HEK293 (cell line): ENCODE data around the gene SIK3.

Source experiments
- EGR2 ChIP-seq: fragments of 450-650 bp; formaldehyde crosslinking; IDR thresholded peaks from 2 replicates; pipeline ENCODE4 v1.5.1; 2016; ENCODE audit warnings: low read depth, missing biosample characterization, missing genetic modification characterization
- GLI4 ChIP-seq: fragments of 450-650 bp; formaldehyde crosslinking; IDR thresholded peaks from 2 replicates; pipeline ENCODE4 v1.5.1; 2016; ENCODE audit warnings: missing biosample characterization, missing genetic modification characterization
- KLF7 ChIP-seq: fragments of 450-650 bp; formaldehyde crosslinking; IDR thresholded peaks from 2 replicates; pipeline ENCODE4 v1.5.1; 2016; ENCODE audit warnings: missing biosample characterization, missing genetic modification characterization, borderline replicate concordance
- MZF1 ChIP-seq: fragments of 450-650 bp; formaldehyde crosslinking; IDR thresholded peaks from 2 replicates; pipeline ENCODE4 v1.5.1; 2017; ENCODE audit warnings: missing biosample characterization, missing genetic modification characterization, borderline replicate concordance
- OSR2 ChIP-seq: fragments of 450-650 bp; formaldehyde crosslinking; IDR thresholded peaks from 2 replicates; pipeline ENCODE4 v1.5.1; 2016; ENCODE audit warnings: missing biosample characterization, missing genetic modification characterization
- OVOL3 ChIP-seq: fragments of 450-650 bp; formaldehyde crosslinking; IDR thresholded peaks from 2 replicates; pipeline ENCODE4 v1.5.1; 2016; ENCODE audit warnings: missing biosample characterization, missing genetic modification characterization
- RBAK ChIP-seq: fragments of 450-650 bp; formaldehyde crosslinking; IDR thresholded peaks from 2 replicates; pipeline ENCODE4 v1.5.1; 2016; ENCODE audit warnings: missing biosample characterization, missing genetic modification characterization
- SP2 ChIP-seq: fragments of 450-650 bp; formaldehyde crosslinking; IDR thresholded peaks from 2 replicates; pipeline ENCODE4 v1.5.1; 2016; ENCODE audit warnings: missing biosample characterization, missing genetic modification characterization
- SP3 ChIP-seq: fragments of 450-650 bp; formaldehyde crosslinking; IDR thresholded peaks from 2 replicates; pipeline ENCODE4 v1.5.1; 2016; ENCODE audit warnings: missing biosample characterization, missing genetic modification characterization
- TCF7L2 ChIP-seq: IDR thresholded peaks from 2 replicates; pipeline ENCODE4 v1.6.1; 2011; ENCODE audit warnings: low read depth, mild to moderate bottlenecking, inconsistent platforms, low read length, moderate library complexity, borderline replicate concordance
- WT1 ChIP-seq: fragments of 450-650 bp; formaldehyde crosslinking; IDR thresholded peaks from 2 replicates; pipeline ENCODE4 v1.5.1; 2016; ENCODE audit warnings: missing biosample characterization, missing genetic modification characterization
- YY1 ChIP-seq: fragments of 450-650 bp; formaldehyde crosslinking; IDR thresholded peaks from 2 replicates; pipeline ENCODE4 v1.5.1; 2018; ENCODE audit warnings: missing biosample characterization, missing genetic modification characterization
- ZBTB8A ChIP-seq: fragments of 450-650 bp; formaldehyde crosslinking; IDR thresholded peaks from 2 replicates; pipeline ENCODE4 v1.5.1; 2016; ENCODE audit warnings: missing biosample characterization, missing genetic modification characterization
- ZEB2 ChIP-seq: fragments of 450-650 bp; formaldehyde crosslinking; IDR thresholded peaks from 2 replicates; pipeline ENCODE4 v1.5.1; 2016; ENCODE audit warnings: missing biosample characterization, missing genetic modification characterization
- ZFHX2 ChIP-seq: fragments of 450-650 bp; formaldehyde crosslinking; conservative IDR thresholded peaks from 2 replicates; pipeline ENCODE4 v1.5.1; 2016; ENCODE audit warnings: missing biosample characterization, missing genetic modification characterization
- ZFP41 ChIP-seq: fragments of 450-650 bp; formaldehyde crosslinking; IDR thresholded peaks from 2 replicates; pipeline ENCODE4 v1.5.1; 2016; ENCODE audit warnings: missing biosample characterization, missing genetic modification characterization, borderline replicate concordance
- ZNF140 ChIP-seq: fragments of 450-650 bp; formaldehyde crosslinking; IDR thresholded peaks from 2 replicates; pipeline ENCODE4 v1.5.1; 2016; ENCODE audit warnings: missing biosample characterization, missing genetic modification characterization
- ZNF19 ChIP-seq: fragments of 450-650 bp; formaldehyde crosslinking; IDR thresholded peaks from 2 replicates; pipeline ENCODE4; 2016; ENCODE audit warnings: missing biosample characterization, missing genetic modification characterization, low read depth
- ZNF2 ChIP-seq: fragments of 450-650 bp; formaldehyde crosslinking; IDR thresholded peaks from 2 replicates; pipeline ENCODE4 v1.5.1; 2016; ENCODE audit warnings: missing biosample characterization, missing genetic modification characterization
- ZNF202 ChIP-seq: fragments of 450-650 bp; formaldehyde crosslinking; IDR thresholded peaks from 2 replicates; pipeline ENCODE4 v1.5.1; 2016; ENCODE audit warnings: missing biosample characterization, missing genetic modification characterization, borderline replicate concordance
- ZNF350 ChIP-seq: fragments of 450-650 bp; formaldehyde crosslinking; IDR thresholded peaks from 2 replicates; pipeline ENCODE4 v1.5.0; 2017; ENCODE audit warnings: missing biosample characterization, mild to moderate bottlenecking, missing genetic modification characterization
- ZNF423 ChIP-seq: fragments of 450-650 bp; formaldehyde crosslinking; IDR thresholded peaks from 2 replicates; pipeline ENCODE4 v1.5.1; 2016; ENCODE audit warnings: missing biosample characterization, missing genetic modification characterization
- ZNF433 ChIP-seq: fragments of 450-650 bp; formaldehyde crosslinking; IDR thresholded peaks from 2 replicates; pipeline ENCODE4 v1.5.1; 2016; ENCODE audit warnings: missing biosample characterization, missing genetic modification characterization, low read depth
- ZNF473 ChIP-seq: fragments of 450-650 bp; formaldehyde crosslinking; IDR thresholded peaks from 2 replicates; pipeline ENCODE4 v1.5.1; 2017; ENCODE audit warnings: missing biosample characterization, missing genetic modification characterization
- ZNF521 ChIP-seq: fragments of 450-650 bp; formaldehyde crosslinking; IDR thresholded peaks from 2 replicates; pipeline ENCODE4 v1.5.1; 2017; ENCODE audit warnings: missing biosample characterization, mild to moderate bottlenecking, missing genetic modification characterization
- ZNF544 ChIP-seq: fragments of 450-650 bp; formaldehyde crosslinking; IDR thresholded peaks from 2 replicates; pipeline ENCODE4 v1.5.0; 2017; ENCODE audit warnings: missing biosample characterization, missing genetic modification characterization
- ZNF571 ChIP-seq: fragments of 450-650 bp; formaldehyde crosslinking; IDR thresholded peaks from 2 replicates; pipeline ENCODE4 v1.5.0; 2017; ENCODE audit warnings: missing biosample characterization, missing genetic modification characterization
- ZNF600 ChIP-seq: fragments of 450-650 bp; formaldehyde crosslinking; IDR thresholded peaks from 2 replicates; pipeline ENCODE4 v1.5.1; 2016; ENCODE audit warnings: missing biosample characterization, missing genetic modification characterization
- ZNF664 ChIP-seq: fragments of 450-650 bp; formaldehyde crosslinking; IDR thresholded peaks from 2 replicates; pipeline ENCODE4 v1.5.1; 2016; ENCODE audit warnings: missing biosample characterization, missing genetic modification characterization
- ZNF670 ChIP-seq: fragments of 450-650 bp; formaldehyde crosslinking; IDR thresholded peaks from 2 replicates; pipeline ENCODE4 v1.5.1; 2016; ENCODE audit warnings: missing biosample characterization, missing genetic modification characterization, low read depth
- ZNF747 ChIP-seq: fragments of 450-650 bp; formaldehyde crosslinking; IDR thresholded peaks from 2 replicates; pipeline ENCODE4 v1.5.1; 2016; ENCODE audit warnings: missing biosample characterization, missing genetic modification characterization
- ZNF76 ChIP-seq: fragments of 450-650 bp; formaldehyde crosslinking; IDR thresholded peaks from 2 replicates; pipeline ENCODE4; 2016; ENCODE audit warnings: low read depth, missing biosample characterization, missing genetic modification characterization, borderline replicate concordance
- ZNF776 ChIP-seq: fragments of 450-650 bp; formaldehyde crosslinking; IDR thresholded peaks from 2 replicates; pipeline ENCODE4 v1.5.0; 2017; ENCODE audit warnings: missing biosample characterization, missing genetic modification characterization, borderline replicate concordance
- ZNF791 ChIP-seq: fragments of 450-650 bp; formaldehyde crosslinking; IDR thresholded peaks from 2 replicates; pipeline ENCODE4 v1.5.1; 2016; ENCODE audit warnings: missing biosample characterization, missing genetic modification characterization
- ZNF843 ChIP-seq: fragments of 450-650 bp; formaldehyde crosslinking; IDR thresholded peaks from 2 replicates; pipeline ENCODE4 v1.5.1; 2016; ENCODE audit warnings: missing biosample characterization, missing genetic modification characterization
- ZXDB ChIP-seq: fragments of 450-650 bp; formaldehyde crosslinking; IDR thresholded peaks from 2 replicates; pipeline ENCODE4 v1.5.1; 2016; ENCODE audit warnings: missing biosample characterization, missing genetic modification characterization
- TF ChIP-seq, protein P1 (sequence below): fragments of 450-650 bp; formaldehyde crosslinking; IDR thresholded peaks from 2 replicates; pipeline ENCODE4 v1.5.1; 2016; ENCODE audit warnings: missing biosample characterization, missing genetic modification characterization, borderline replicate concordance
- TF ChIP-seq, protein P2 (sequence below): fragments of 450-650 bp; formaldehyde crosslinking; IDR thresholded peaks from 2 replicates; pipeline ENCODE4 v1.5.1; 2016; ENCODE audit warnings: missing biosample characterization, missing genetic modification characterization
- TF ChIP-seq, protein P3 (sequence below): fragments of 450-650 bp; formaldehyde crosslinking; IDR thresholded peaks from 2 replicates; pipeline ENCODE4 v1.5.1; 2016; ENCODE audit warnings: missing biosample characterization, missing genetic modification characterization

SIK3 gene

DNA sequence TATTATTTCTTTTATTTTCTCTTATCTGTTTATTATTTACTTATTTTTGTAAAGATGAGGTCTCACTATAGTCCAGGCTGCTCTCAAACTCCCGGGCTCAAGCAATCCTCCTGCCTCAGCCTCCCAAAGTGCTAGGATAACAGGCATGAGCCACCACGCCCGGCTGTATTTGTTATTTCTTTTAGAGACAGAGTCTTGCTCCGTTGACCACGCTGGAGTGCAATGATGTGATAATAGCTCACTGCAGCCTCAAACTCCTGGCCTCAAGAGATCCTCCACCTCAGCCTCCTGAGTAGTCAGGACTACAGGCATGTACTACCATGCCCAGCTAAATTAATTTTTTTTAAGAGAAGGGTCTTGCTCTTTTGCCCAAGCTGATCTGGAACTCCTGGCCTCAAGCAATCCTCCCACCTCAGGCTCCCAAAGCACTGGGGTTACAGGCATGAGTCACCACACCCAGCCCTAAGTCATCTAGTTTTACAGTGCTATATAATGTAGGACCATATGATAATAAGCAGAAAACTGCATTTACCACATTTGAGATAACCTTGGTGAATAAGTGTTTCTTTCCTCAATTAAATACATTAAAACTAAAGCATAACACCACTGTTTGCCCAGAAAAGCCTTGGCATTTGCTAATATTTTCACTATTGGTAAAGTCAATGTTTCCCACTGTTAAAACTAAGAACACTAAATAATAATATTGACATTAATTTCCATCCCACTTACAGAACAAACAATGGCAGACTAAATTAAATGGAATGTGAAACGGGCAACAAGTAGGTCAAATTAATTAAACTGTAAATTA, 127.5 kb downstream of the SIK3 start (continued):
- TF ChIP-seq ZNF521 (tag by site-specific recombination) = no peak
- no peak for TF ChIP-seq ZNF19 (tag by site-specific recombination)
- TF ChIP-seq ZNF791 (tag by site-specific recombination) = no peak
- peak; percentile 41; the same call in 1 of the 2 replicates for TF ChIP-seq ZXDB
- no peak for TF ChIP-seq YY1
- no peak for TF ChIP-seq ZNF747 (tag by site-specific recombination)
- no peak for TF ChIP-seq ZFP41 (tag by site-specific recombination)
- no peak for TF ChIP-seq ZNF140 (tag by site-specific recombination)
- no peak for TF ChIP-seq ZNF433 (tag by site-specific recombination)
- TF ChIP-seq ZNF664 (tag by site-specific recombination) = peak; percentile 78; the same call in 1 of the 2 replicates
- no peak for TF ChIP-seq OVOL3 (tag by site-specific recombination)
- no peak for TF ChIP-seq ZNF776
- no peak for TF ChIP-seq ZNF423 (tag by site-specific recombination)
- TF ChIP-seq ZEB2 (tag by site-specific recombination) = peak; percentile 50
- TF ChIP-seq, protein P1, sequence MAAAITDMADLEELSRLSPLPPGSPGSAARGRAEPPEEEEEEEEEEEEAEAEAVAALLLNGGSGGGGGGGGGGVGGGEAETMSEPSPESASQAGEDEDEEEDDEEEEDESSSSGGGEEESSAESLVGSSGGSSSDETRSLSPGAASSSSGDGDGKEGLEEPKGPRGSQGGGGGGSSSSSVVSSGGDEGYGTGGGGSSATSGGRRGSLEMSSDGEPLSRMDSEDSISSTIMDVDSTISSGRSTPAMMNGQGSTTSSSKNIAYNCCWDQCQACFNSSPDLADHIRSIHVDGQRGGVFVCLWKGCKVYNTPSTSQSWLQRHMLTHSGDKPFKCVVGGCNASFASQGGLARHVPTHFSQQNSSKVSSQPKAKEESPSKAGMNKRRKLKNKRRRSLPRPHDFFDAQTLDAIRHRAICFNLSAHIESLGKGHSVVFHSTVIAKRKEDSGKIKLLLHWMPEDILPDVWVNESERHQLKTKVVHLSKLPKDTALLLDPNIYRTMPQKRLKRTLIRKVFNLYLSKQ (tag by site-specific recombination) = no peak
- TF ChIP-seq ZFHX2 (tag by site-specific recombination) = no peak
- TF ChIP-seq, protein P2, sequence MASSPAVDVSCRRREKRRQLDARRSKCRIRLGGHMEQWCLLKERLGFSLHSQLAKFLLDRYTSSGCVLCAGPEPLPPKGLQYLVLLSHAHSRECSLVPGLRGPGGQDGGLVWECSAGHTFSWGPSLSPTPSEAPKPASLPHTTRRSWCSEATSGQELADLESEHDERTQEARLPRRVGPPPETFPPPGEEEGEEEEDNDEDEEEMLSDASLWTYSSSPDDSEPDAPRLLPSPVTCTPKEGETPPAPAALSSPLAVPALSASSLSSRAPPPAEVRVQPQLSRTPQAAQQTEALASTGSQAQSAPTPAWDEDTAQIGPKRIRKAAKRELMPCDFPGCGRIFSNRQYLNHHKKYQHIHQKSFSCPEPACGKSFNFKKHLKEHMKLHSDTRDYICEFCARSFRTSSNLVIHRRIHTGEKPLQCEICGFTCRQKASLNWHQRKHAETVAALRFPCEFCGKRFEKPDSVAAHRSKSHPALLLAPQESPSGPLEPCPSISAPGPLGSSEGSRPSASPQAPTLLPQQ (tag by site-specific recombination) = no peak
- no peak for TF ChIP-seq ZNF571 (tag by site-specific recombination)
- TF ChIP-seq ZNF843 (tag by site-specific recombination) = 0 out of 2 replicates have a peak, but pooled peaks have one; percentile 31
- no peak for TF ChIP-seq ZNF350 (tag by site-specific recombination)
- TF ChIP-seq, protein P3, sequence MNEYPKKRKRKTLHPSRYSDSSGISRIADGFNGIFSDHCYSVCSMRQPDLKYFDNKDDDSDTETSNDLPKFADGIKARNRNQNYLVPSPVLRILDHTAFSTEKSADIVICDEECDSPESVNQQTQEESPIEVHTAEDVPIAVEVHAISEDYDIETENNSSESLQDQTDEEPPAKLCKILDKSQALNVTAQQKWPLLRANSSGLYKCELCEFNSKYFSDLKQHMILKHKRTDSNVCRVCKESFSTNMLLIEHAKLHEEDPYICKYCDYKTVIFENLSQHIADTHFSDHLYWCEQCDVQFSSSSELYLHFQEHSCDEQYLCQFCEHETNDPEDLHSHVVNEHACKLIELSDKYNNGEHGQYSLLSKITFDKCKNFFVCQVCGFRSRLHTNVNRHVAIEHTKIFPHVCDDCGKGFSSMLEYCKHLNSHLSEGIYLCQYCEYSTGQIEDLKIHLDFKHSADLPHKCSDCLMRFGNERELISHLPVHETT (tag by site-specific recombination) = peak; percentile 65
- no peak for TF ChIP-seq EGR2 (tag by site-specific recombination)
- TF ChIP-seq ZNF76 = no peak
- TF ChIP-seq ZNF544 = no peak
- no peak for TF ChIP-seq MZF1
- TF ChIP-seq SP2 = no peak
- TF ChIP-seq TCF7L2 = no peak
- TF ChIP-seq KLF7 = no peak
- TF ChIP-seq ZBTB8A (tag by site-specific recombination) = no peak
- no peak for TF ChIP-seq WT1 (tag by site-specific recombination)
- no peak for TF ChIP-seq ZNF670 (tag by site-specific recombination)
- TF ChIP-seq GLI4 (tag by site-specific recombination) = no peak
- TF ChIP-seq ZNF2 (tag by site-specific recombination) = no peak
- no peak for TF ChIP-seq ZNF202 (tag by site-specific recombination)
- no peak for TF ChIP-seq SP3 (tag by site-specific recombination)
- no peak for TF ChIP-seq RBAK (tag by site-specific recombination)
- peak; percentile 74; the same call in 1 of the 2 replicates for TF ChIP-seq ZNF600 (tag by site-specific recombination)
- TF ChIP-seq ZNF473 (tag by site-specific recombination) = no peak
- peak; percentile 32; the same call in 1 of the 2 replicates for TF ChIP-seq OSR2 (tag by site-specific recombination)
